Peyer's patch (tissue), 4 donors: Measurements from ENCODE around the gene CREB3L2.

Experiments used
- CTCF ChIP-seq, 6 experiments: fragments of 450-650 bp in 4 of 6; fragments of 200-600 bp in 2 of 6; sonication (generic) in 1 of 6; IDR thresholded peaks; one replicate each; pipeline ENCODE4 v1.5.1; 2017 to 2019; ENCODE audit warnings: antibody characterized with exemption in 6 of 6, mild to moderate bottlenecking in 3 of 6, moderate library complexity in 1 of 6
- POLR2A ChIP-seq, 2 donors: fragments of 450-650 bp; IDR thresholded peaks; one replicate each; pipeline ENCODE4 v1.5.1; 2017; ENCODE audit warnings: antibody characterized with exemption in 2 of 2, mild to moderate bottlenecking in 2 of 2, moderate library complexity in 2 of 2

DNA sequence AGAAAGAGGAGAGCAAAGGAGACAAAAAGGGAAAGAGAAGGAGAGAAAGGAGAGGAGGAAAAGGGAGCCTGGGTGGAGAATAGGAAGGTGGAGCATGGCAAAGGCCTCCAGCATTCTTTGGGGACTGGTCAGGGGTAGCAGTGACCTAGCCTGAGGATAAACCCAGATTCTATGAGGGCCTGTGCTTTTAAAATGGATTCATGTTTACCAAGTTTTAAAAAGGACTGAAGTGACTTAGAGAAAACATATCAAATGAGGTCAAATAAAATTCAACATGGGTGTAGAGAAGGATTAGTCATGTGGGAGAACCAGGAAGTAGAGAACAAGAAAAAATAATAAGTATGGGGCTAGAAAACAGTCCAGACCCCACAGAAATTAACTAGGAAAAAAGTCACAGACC is 20.7 kb downstream of the CREB3L2 start:
- TF ChIP-seq CTCF (IDR thresholded peaks at IDR 0.05) (no peak), POLR2A (IDR thresholded peaks at IDR 0.05) (no peak)
